ENCODE results near the gene BRK1.
"Not testable (repeated sequence)": the region's sequence is repeated elsewhere in the genome, so short reads cannot be mapped to it uniquely, and the experiment has no call there.

The BRK1 gene

DNA sequence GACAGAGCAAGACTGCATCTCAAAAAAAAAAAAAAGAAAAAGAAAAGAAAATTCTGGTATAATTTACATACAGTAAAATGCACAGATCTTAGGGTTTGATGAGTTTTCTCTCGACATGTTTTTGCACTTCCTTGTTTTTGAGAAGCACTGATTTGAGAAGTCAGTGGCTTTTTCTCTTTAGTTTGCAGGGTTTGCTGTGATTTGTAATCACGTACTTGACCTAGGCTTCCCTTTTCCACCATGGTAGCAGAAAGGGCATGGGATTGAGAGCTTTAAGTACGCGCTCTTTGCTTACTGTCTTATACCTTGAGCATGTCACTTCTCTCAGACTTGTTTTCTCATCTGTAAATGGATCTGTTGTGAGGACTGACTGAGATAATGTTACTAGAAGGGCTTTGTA lies 30.2 kb downstream of the BRK1 start:
- no peak for DNase-seq

DNA sequence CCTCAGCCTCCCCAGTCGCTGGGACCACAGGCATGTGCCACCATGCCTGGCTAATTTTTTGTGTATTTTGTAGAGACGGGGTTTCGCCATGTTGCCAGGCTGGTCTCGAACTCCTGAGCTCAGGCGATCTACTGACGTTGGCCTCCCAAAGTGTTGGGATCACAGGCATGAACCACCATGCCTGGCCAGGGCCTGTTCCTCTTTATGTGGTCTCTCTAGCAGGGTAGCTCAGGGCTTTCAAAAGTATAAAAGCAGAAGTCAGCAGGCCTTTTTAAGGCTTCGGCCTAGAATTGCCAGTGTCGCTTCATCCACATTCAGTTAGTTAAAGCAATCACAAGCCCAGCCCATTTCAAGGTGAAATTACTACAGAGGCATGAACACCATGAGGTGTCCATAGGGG lies 33.8 kb downstream of the BRK1 start:
- DNase-seq, result no peak

DNA sequence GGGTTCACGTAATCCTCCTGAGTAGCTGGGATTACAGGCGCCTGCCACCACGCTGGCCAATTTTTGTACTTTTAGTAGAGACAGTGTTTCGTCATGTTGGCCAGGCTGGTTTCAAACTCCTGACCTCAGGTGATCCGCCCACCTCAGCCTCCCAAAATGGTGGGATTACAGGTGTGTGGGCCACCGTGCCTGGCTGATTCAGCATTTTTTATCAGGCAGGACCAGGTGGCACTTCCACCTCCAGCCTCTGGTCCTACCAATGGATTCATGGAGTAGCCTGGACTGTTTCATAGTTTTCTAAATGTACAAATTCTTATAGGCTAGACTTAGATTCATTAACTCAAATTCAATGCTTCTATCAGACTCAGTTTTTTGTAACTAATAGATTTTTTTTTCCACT lies 35.5 kb downstream of the BRK1 start:
- no peak for DNase-seq

DNA sequence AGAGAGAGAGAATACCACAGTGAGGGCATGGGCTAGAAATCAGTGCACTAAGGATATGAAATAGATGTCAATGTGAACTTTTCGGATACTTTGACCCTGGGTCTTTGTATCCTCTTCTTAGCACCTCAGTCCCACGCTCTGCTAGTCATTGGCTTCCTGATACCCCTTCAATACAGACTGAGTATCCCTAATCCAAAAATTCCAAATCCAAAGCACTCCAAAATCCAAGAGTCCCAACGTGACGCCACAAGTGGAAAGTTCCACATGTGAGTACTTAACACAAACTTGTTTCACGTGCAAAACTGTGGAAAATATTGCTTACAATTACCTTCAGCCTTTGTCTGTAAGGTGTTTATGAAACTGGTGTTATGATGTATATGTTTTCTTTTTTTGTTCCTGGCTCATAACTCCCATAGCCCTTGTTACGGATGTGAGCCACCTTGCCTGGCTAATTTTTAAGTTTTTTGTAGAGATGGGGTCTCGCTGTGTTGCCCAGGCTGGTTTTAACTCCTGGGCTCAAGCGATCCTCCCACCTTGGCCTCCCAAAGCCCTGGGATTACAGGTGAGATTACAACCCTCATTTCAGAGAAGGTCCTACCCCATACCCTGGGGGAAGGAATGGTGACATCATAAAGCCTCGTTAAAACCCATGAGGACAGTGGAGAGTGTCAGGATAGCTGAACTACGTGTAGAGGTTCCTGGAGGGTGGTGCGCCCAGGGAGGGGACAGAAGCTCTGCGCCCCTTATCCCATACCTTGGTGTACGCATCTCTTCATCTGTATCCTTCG lies 39.1 kb downstream of the BRK1 start:
- DNase-seq, result no peak

DNA sequence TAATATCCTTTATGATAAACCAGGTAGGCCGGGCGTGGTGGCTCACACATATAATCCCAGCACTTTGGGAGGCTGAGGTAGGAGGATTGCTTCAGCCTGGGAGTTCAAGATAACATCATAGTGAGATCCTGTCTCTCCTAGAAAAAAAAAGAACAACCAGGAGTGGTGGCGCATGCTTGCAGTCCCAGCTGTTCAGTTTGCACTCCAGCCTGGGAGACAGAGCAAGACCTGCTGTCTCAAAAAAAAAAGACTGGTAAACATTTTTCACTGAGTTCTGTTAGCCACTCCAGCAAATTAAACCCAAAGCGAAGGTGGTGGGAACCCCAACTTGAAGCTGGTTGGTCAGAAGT lies 39.6 kb downstream of the BRK1 start:
- DNase-seq, result no peak

DNA sequence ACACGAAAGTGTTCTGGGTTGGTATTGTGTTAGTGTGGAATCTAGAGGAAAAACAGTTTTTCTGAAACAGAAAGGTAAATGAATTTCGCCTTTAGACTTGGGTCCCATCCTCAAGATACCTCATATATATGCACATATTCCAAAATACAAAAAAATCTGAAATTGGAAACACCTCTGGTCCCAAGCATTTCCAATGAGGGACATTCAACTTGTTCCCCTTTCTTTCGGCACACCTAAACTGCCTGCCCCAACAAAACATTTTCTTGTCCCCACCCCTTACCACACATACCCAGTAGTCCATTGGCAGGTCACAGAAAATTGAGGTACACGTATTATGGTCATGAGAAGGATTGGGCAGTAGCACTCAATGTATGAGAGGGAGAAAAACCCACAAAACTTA lies 40.2 kb downstream of the BRK1 start:
- DNase-seq, result no peak

DNA sequence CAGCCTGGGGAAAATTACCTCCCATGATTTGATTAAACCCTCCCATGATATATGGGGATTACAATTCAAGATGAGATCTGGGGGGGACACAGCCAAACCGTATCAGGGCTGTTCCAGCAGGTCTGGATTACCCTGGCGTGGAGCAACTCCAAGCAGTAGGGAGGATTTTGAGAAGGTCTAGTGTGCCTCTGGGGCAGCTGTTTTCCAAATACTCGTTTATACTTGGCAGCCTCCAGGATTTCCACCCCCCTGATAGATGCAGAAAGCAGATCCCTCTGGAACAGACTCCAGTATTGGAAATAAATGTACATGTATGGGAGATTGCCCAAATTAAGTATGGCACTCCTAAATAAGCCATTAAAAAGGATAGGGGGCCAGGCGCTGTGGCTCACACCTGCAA lies 41.6 kb downstream of the BRK1 start:
- no peak for DNase-seq

DNA sequence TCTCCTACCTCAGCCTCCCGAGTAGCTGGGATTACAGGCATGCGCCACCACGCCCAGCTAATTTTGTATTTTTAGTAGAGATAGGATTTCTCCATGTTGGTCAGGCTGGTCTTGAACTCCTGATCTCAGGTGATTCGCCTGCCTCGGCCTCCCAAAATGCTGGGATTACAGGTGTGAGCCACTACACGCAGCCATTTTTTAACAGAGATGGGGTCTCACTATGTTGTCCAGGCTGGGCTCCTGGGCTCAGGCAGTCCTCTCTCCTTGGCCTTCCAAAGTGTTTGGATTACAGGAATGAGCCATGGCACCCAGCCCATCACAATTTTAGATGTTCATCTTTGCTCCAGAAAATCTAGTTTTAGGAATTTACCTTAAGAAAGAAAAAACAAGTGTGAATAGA lies 43.1 kb downstream of the BRK1 start:
- not testable (repeated sequence) for DNase-seq

DNA sequence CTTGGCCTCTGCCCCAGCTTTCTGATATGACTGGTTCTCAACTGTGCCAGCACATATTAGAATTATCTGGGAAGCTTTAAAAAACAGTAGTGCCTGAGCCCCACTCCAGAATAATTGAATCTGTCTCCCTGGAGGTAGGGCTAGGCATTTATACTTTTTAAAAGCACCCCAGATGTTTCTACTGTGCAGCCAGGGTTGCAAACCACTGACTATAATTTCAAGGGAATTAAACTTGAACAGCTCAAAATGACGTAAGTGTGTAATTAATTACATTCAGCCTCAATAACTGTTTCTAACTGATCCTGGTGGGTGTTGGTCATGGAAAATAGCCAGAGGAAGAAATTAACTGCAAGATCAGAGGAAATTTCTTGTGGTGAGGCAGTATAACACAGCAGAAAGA lies 44.9 kb downstream of the BRK1 start:
- DNase-seq, result no peak

DNA sequence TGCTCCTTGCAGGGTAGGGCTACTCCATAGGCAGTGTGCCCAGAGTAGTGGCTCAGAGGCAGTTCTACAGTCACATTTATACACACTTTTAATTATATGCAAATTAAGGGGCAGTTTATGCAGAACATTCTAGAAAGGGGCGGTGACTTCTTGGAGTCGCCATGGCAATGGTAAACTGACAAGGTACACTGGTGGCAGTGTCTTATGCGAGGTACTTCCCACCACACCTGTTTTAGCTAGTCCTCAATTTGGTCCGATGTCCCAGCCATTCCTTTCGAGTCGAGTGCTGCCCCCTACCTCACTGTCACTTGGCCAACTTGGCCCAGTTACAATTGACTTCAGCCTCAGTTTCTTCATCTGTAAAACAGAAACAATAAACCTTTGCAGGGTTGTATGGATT lies 45.5 kb downstream of the BRK1 start:
- DNase-seq, result no peak

DNA sequence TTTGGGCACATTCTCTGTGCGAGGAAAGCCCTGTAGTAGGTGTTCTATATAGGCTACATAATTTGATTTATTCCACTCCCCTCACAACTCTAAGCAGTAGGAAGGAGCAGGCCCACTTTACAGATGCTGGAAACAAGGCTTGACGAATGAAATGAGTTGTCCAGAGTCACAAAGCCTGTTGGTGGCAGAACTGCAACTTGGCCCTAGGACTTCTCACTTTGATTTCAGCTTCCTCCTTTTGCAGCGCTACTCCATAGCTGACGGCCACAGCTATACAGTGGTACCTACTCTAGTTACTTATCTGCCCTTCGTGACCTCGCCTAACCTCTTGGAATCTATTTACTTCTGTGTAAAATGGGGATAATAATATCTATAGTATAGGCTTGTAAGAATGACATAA lies 46.7 kb downstream of the BRK1 start:
- no peak for DNase-seq

DNA sequence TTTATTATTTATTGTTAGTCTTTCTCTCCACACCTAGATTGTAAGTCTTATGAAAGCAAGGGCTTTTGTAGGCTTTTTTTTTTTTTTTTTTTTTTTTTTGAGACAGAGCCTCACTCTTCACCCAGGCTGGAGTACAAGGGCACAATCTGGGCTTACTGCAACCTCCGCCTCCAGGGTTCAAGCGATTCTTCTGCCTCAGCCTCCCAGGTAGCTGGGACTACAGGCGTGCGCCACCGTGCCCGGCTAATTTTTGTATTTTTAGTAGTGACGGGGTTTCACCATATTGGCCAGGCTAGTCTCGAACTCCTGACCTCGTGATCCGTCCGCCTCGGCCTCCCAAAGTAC lies 48.7 kb downstream of the BRK1 start:
- DNase-seq, result not testable (repeated sequence)

DNA sequence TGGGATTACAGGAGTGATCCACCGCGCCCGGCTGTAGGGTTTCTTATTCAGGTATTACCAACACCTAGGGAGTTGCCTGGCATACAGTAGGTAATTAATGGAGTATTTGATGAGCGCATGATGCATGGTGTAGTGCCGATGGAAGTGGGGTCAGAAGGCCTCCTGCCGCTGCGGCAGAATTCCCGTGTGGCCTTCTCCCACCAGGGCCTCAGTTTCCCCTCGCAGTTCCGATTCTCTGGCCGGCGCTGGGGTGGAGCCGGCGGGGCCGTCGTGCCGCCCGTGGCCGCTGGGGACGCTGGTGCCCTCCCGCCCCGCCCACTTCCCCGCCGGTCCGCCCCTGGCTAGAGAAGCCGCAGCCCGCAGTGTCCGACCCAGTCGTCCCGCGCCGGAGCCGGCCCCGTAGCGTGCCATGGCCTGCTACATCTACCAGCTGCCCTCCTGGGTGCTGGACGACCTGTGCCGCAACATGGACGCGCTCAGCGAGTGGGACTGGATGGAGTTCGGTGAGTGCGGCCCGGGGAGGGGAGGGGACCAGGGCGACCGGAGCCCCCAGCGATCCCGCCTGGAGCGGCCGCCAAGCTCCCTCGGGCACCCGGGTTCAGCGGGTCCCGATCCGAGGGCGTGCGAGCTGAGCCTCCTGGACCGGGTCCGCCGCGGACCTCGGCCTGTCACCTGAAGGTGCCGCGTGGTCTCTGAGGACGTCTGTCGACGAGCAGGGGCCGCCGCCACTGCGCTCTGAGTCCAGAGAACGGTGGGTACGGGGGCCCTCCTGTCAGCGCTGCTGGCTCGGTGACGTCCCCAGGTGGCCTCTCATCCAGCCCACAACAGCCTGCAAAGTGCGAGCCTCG lies 49.3 kb downstream of the BRK1 start, which contains the start of gene IRAK2:
Gene IRAK2 (plus strand): TSS at position 374 of the 848 bp plus-strand sequence. CDS start 36 bp downstream, at position 410.
- DNase-seq, result peak; percentile 31

DNA sequence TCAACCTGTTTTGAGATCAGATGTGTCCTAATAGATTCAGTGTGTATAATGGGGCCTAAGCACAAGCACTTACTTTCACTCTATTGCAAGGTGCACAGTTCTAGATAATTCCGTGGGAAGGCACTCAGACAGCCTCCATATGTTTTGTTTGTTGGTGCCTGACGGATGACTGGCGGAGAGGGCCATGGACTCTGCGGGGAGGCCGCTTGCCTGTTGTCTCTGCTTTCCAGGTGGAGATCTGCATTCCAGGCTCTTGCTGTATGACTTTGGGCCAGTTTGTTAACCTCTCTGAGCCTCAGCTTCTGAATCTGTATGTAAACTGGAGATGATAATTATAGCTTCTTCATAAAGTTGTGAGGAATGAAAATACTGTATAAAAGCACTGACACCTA lies 50.7 kb downstream of the BRK1 start:
- no peak for DNase-seq

DNA sequence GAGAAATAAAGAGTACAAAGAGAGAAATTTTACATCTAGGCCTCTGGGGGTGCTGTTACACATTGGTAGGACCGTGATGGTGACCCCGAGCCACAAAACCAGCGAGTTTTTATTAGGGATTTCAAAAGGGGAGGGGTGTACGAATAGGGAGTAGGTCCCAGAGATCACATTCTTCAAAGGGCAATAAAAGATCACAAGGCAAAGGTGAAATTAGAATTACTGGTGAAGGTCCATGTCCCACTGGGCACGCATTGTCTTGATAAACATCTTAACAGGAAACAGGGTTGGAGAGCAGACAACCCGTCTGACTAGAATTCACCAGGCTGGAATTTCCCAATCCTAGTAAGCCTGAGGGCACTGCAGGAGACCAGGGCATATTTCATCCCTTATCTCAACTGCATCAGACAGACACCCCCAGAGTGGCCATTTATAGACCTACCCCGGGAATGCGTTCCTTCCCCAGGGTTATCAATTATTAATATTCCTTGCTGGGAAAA lies 53.6 kb downstream of the BRK1 start:
- no peak for DNase-seq

DNA sequence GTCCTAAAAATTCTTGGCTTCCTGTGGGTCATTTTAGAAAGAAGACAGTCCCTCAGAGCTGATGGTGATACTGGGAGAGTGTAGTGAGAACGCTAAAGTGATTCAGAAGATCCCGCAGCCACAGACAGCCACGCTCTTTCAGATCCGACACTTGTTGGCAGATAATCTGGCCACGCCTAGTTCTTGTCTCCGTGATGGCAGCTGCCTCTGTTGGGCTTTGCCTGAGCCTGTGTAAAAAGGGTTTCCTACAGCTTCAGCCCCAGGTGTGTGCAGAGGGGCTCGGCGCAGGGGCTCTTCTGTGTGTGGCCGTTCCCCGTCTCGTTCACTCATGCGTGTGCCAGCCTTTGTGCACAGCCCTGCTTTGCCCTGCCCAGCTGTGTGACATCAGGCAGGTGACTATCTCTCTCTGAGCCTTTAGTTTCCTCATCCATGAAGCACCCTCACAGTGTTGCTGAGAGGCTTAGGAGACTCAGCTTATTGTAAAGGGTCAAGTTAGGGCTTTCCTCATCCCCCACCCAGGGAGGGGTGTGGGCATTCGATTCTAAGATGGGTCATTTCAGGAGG lies 55.5 kb downstream of the BRK1 start:
- no peak for DNase-seq

DNA sequence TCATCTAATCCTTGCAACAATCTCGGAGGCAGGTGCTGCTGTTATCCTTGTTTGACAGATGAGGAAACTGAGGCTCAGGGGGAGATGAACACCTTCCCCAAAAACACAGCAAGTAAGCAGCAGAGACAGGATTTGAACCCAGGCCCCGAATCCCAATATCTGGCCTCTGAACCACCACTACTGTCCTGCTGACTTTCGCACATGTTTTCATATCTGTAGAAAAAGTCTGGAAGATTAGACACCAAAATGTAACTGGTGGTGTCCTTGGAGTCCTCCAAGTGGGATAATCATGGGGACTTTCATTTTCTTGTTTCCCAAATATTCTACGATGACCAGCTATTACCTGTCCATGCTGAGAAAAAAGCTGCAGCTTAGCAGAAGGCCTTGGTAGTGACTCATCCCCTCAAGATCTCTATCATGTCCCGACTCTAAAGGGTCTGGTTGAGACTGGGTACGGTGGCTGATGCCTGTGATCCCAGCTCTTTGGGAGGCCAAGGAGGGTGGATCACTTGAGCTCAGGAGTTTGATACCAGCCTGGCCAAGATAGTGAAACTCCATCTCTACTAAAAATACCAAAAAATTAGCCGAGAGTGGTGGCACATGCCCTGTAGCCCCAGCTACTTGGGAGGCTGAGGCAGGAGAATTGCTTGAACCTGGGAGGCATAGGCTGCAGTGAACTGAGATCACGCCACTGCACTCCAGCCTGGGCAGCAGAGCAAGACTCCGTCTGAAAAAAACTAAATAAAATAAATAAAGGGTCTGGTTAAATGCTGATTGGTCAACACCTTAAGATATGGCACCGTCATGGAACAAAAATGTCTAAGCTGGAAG lies 57.8 kb downstream of the BRK1 start:
- no peak for DNase-seq

DNA sequence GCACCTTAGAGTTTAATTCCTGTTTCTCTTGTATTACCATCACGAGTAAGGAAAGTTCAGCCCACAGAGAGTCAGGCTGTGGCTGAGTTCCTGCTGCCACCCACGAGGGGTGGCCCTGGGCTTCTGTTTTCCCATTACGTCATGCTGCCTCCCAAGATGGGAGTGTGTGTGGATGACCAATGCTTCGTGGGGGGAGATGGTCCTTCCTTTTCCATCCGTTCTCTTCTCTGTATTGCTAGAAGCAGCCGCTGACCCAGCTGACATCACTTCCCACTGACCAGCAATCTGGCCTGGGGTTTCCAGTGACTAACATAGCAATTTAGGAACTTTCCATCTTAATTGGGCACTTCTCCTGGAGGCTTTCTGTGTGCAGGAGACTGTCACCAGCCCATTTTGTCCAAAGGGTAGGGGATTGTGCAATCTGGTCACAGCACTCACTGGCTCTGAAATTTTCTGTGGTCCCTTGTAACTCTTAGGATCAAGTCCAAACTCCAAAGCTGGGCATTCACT lies 58.5 kb downstream of the BRK1 start:
- no peak for DNase-seq

DNA sequence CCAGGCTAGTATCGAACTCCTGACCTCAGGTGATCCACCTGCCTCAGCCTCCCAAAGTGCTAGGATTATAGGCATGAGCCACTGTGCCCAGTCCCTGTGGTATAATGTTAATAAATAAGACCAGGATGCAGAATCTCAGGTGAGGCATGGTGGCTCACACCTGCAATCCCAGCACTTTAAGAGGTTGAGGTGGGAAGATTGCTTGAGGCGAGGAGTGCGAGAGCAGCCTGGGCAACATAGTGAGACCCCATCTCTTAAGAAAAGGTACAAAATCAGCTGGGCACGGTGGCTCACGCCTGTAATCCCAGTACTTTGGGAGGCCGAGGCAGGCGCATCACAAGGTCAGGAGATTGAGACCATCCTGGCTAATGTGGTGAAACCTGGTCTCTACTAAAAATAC lies 59.9 kb downstream of the BRK1 start:
- not testable (repeated sequence) for DNase-seq

DNA sequence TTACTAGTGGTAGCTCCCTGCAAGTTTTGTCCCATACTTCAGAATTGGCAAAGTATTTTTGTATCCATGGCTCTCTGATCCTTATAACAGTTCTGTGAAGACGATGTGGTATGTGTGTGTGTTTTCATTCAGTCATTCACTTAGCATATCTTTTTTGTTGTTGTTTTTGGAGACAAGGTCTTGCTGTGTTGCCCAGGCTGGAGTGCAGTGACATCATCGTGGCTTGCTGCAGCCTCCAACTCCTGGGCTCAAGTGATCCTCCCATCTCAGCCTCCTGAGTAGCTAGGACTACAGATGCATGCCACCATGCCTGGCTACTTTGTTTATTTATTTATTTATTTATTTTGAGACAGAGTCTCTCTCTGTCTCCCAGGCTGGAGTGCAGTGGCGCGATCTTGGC lies 60.7 kb downstream of the BRK1 start:
- DNase-seq, result not testable (repeated sequence)
